HG03460 (cell line): ENCODE data around the gene PYCR2.

Experiments
- ATAC-seq: cut with Tn5 transposase; IDR thresholded peaks from one replicate; pipeline ENCODE4 v1.9.1; 2021; ENCODE audit not compliant: unreplicated experiment

The PYCR2 gene

DNA sequence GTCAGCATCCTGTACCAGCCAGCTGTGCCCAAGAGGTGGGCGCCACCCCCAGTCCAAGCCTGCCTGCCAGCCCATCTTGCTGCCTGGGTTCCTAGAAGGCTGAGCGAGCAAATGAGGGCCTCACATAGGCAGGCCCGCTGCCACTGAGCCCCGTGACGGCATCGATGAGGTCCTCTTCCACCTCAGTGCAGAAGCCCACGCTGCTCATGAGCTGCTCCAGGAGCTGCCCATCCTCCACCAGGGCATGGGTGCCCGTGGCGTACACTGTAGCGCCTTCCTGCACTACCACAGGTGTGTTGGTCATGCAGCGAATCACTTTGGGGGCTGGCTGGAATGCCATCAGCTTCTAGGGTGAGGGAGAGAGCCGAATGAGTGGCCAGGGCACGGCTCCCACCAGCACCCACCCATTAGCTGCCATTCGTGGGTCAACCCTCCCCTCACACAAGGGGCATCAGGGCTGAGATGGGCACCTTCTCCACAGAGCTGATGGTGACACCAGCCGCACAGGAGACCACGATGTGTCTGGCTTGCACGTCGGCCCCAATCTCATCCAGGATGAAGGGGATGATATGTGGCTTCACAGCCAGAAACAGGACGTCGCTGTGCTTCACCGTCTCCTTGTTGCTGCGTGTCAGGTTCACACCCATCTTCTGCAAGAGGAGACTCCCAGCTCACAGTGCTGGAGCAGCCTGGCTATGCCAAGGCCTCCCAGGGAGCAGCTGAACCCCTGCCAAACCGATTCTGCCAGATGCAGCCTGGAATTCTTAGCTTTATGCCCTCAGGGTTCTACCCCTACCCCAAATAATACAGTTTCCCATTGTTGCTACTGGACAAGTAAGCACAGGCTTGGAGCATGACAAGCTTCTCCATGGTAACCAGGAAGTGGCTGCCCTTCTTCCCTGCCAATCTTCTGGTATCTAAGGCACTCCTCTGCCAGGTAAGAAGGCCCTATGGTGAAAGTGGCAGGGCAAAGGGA, 2.0 kb downstream of the PYCR2 start:
- no peak for ATAC-seq

- no peak for ATAC-seq
Observed at GRCh38 chr1:225919906-225920305, 4.1 kb downstream of the PYCR2 start.

- no peak for ATAC-seq
Observed at GRCh38 chr1:225918280-225918679, 5.8 kb downstream of the PYCR2 start.

GRCh38 chr1:225917536-225917935, 6.5 kb downstream of the PYCR2 start:
- no peak for ATAC-seq

DNA sequence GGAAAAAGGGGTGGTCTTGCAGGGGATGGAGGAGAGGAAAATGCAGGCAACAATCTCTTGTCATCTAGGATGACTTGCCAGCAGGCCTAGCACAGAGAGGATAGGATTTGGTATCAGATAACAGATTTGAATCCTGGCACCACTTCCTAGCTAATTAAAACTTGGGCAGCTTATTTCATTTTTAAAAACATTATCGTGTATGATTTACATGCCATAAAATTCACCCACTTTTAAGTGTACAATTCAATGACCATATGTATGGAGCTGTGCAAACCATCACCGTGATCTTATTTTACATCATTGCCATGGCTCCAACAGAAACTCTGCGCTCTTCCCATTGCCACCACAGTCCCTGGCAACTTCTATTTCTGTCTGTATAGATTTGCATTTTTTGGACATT, 6.9 kb downstream of the PYCR2 start:
- no peak for ATAC-seq

DNA sequence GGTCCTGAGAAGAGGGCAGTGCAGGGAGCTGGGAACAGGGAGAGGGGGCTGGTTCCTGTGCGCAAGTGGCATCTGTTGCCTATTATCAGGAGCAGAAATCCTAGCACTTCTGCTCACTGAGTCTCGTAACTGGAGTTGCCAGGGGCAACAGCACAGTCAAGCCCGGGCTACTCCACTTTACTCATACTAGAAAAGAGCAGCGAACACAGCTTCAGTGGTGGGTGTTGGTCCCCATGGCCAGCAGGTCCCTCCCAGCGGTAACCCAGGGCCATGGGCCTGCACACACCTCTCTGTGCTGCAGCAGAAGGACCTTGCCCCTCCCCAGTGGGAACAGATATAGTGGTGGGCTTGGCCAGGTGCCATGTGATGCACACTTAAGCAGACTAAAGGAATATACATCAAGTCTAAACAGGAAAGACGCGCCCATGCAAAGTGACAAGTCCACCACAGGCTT, 8.5 kb downstream of the PYCR2 start:
- ATAC-seq, result no peak

- no peak for ATAC-seq
Observed at GRCh38 chr1:225914947-225915346, 9.1 kb downstream of the PYCR2 start.

- ATAC-seq, result no peak
Observed at GRCh38 chr1:225914391-225914790, 9.7 kb downstream of the PYCR2 start.

GRCh38 chr1:225911191-225912130, 12.6 kb downstream of the PYCR2 start:
- peak; percentile 80 for ATAC-seq

DNA sequence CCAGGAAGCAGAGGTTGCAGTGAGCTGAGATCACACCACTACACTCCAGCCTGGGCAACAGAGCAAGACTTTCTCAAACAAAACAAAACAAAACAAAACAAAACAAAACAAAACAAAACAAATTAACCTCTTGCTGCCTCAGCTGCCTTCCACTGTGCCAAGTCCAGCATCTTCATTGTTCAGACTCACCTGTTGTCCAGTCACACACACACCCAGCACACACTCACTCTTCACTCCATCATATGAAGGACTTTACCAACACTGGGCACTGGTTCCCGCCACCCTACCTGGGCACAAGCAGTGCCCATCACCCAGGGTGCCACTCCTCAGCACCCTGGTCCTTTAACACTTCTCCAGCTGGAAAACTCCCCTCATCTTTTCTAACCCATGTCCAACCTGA, 14.6 kb downstream of the PYCR2 start:
- no peak for ATAC-seq

DNA sequence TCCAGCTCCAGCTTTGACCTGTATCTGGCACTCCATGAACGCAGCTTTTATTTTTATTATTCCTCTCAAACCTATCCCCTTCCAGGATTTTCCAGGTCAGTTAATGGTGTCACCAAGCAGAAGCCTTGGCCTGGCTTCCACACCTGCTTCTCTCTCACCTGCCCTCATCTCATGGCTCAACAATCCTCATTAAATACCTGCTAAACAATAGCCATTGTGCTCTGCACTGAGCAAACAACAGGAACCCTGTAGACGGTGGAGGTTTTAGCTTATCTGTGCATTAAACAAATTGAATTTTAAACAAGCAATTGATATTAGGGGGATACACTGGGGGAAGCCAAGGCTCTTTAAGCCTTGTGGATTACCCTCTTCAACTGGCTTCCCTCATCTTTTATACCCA, 15.3 kb downstream of the PYCR2 start:
- ATAC-seq, result no peak

DNA sequence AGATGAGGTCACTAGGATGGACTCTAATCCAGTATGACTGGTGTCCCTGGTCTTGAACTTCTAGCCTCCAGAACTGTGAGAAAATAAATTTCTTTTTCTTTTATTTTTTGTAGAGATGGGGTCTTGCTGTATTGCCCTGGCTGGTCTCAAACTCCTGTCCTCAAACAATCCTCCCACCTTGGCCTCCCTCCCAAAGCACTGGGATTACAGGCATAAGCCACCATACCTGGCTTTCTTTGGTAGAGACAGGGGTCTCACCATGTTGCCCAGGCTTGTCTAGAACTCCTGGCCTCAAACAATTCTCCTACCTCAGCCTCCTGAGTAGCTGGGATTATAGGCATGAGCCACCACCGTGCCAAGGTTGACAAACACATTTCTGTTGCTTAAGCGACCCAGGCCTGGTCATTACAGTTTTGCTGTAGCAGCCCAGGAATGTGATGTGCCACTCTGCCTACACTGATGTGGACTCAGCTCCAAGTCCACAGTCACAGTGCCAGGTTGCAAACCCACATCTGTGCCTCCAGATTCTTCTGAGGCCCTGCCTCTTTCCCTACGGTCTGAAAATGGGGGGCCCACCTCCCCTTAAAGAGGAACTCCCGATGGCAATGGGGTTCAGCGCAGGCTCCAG, 15.9 kb downstream of the PYCR2 start:
- ATAC-seq, result no peak

- ATAC-seq, result no peak
Observed at GRCh38 chr1:225907341-225907740, 16.7 kb downstream of the PYCR2 start.

DNA sequence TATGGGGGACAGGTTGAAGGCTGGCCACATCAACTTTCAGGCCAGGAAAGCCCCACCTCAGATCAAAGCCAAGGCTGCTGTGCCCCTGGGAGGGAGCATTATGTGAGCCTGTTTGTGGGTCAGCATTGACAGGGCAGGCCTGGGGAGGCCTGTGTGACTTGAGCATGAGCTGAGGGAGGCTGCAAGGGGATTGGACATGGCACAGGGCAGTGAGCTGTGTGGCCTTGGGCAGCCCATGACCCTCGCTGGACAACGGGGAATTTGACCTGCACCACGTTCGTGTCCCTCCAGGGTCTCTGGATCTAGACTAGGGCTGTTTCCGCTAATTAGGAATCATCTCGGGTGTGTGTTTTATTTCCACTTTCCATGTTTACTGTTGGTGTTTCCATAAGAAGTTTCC, 17.6 kb downstream of the PYCR2 start:
- no peak for ATAC-seq

DNA sequence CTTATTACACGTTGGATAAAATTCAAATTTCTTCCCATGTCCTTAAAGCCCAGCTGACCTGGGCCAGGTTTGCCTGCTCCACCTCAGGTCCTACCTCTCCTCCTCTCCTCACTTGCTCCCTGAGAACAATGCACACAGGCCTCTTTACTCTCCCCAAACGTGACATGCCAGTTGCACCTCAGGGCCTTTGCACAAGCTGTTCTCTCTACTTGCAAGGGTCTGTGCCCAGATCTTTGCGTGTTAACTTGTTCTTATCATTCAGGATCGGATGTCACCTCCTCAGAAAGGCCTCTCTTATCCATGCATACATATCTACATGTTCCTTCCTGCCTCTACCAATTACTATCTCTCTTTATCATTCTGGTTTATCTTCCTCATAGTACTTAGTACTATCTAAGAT, 20.4 kb downstream of the PYCR2 start:
- ATAC-seq, result no peak

DNA sequence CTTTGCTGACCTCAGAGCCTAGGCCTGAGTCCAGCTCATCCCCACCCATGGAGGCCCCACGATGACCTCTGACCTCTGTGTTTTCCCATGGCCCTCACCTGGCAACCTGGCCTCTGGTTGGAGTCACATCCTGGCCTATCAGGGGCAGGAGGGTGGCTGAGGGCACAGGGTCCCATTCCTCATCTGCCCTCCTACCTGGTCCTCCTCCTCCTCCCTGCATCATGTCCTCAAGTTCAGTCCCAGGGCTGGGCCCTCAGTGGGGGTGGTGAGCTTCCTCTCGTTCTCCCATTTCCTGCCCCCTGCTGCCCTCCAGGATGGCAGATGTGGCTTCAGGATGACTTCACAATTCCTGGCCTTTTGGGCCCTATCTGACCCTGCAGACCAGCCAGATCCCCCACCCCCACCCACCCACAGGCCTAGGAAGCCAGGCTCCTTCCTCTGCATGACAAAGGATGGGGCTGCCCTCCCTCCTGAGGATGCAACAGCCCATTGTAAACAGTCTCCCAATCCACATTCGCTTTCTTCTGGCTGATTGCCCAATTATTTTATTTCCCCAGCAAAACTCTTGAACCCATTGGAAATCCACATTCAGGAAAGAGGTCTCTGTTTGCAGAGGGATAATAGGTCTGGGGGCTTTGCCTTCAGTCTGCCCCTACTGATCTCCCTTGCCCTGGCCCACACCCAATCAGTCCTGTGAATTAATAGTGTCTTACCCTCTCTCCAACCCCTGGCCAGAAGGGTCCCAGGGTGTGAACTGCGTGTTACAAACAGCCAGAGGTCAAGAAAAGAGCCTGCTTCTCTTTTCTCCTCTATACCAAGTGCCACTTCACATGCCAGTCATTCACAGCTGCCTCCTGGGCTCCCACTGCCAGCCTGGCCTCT, 24.8 kb downstream of the PYCR2 start:
- ATAC-seq, result no peak

DNA sequence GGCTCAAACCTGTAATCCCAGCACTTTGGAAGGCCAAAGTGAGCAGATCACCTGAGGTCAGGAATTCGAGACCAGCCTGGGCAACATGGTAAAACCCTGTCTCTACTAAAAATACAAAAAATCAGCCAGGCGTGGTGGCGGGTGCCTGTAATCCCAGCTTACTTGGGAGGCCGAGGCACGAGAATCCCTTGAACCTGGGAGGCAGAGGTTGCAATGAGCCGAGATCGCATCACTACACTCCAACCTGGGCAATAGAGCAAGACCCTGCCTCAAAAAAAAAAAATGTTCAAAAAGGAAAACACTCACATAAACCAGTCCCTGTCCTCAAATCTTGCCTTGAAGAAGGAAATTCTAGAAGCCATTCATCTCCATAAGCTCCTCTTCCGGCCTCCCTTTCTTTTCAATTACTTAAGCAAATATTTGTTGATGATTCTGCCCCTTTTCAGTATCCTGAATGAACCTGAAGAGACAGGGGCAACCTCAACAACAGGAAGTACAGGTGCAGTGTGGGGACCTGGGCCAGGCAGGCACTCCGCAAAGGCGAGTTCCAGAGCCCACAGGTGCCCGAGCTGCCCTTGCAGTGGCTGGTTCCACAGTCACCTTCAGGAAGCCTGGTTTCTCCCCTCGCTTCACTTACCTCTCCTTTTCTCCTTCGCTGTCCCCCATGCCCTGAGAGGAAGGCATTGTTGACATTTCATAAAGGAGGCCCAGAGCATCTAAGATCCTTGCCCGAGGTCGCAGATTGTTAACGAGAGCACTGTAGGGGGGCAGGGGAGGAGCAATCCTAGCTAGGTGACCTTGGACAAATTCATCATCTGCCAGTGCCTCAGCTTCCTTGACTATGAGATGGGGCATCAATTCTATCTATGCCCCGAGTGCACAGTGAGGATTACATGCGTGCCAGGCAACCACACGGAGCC, 26.2 kb downstream of the PYCR2 start:
- no peak for ATAC-seq

GRCh38 chr1:225896937-225897549, 27.0 kb downstream of the PYCR2 start:
- peak; percentile 100 for ATAC-seq

- no peak for ATAC-seq
Observed at GRCh38 chr1:225896494-225896893, 27.6 kb downstream of the PYCR2 start.
